UCSD-AML1 (cell line): ENCODE data around the gene ANKRD55.
A peak's percentile ranks its signal among the peaks of the same experiment; 100 is the strongest.
"Not testable (repeated sequence)": the region's sequence is repeated elsewhere in the genome, so short reads cannot be mapped to it uniquely, and the experiment has no call there.

Source experiments
- DNase-seq: peaks from one replicate; lab custom pipeline; 2025; ENCODE audit not compliant: unreplicated experiment; lab: John Stamatoyannopoulos, UW

Gene ANKRD55

GRCh38 chr5:56233230-56233629 is at the start of gene ANKRD55:
ANKRD55 (minus strand) TSS chr5:56233330; CDS start chr5:56232913, 417 bp downstream.
- DNase-seq, result no peak

- DNase-seq, result no peak
Measured at GRCh38 chr5:56282216-56282615, 49.1 kb upstream of the ANKRD55 start.

- no peak for DNase-seq
Measured at GRCh38 chr5:56281489-56282165, 48.5 kb upstream of the ANKRD55 start.

GRCh38 chr5:56279979-56280378 is 46.8 kb upstream of the ANKRD55 start:
- DNase-seq, result no peak

- DNase-seq, result no peak
Measured at GRCh38 chr5:56279291-56279690, 46.2 kb upstream of the ANKRD55 start.

- no peak for DNase-seq
Measured at GRCh38 chr5:56278335-56278753, 45.2 kb upstream of the ANKRD55 start.

GRCh38 chr5:56277573-56277972 is 44.4 kb upstream of the ANKRD55 start:
- no peak for DNase-seq

GRCh38 chr5:56273376-56273955 is 40.3 kb upstream of the ANKRD55 start:
- DNase-seq, result no peak

GRCh38 chr5:56272765-56273164 is 39.6 kb upstream of the ANKRD55 start:
- no peak for DNase-seq

- peak; percentile 79 for DNase-seq
Measured at GRCh38 chr5:56270568-56271392, 37.6 kb upstream of the ANKRD55 start.

- DNase-seq, result no peak
Measured at GRCh38 chr5:56270058-56270457, 36.9 kb upstream of the ANKRD55 start.

- DNase-seq, result peak; percentile 27
Measured at GRCh38 chr5:56269216-56269927, 36.2 kb upstream of the ANKRD55 start.

GRCh38 chr5:56268707-56269106 is 35.6 kb upstream of the ANKRD55 start:
- DNase-seq, result not testable (repeated sequence)

- DNase-seq, result no peak
Measured at GRCh38 chr5:56267856-56268255, 34.7 kb upstream of the ANKRD55 start.

GRCh38 chr5:56264417-56265025 is 31.4 kb upstream of the ANKRD55 start:
- peak; percentile 14 for DNase-seq

- DNase-seq, result no peak
Measured at GRCh38 chr5:56262279-56262678, 29.1 kb upstream of the ANKRD55 start.

GRCh38 chr5:56259002-56259511 is 25.9 kb upstream of the ANKRD55 start:
- DNase-seq, result no peak

- DNase-seq, result not testable (repeated sequence)
Measured at GRCh38 chr5:56257763-56258529, 24.8 kb upstream of the ANKRD55 start.

- no peak for DNase-seq
Measured at GRCh38 chr5:56257010-56257409, 23.9 kb upstream of the ANKRD55 start.

- no peak for DNase-seq
Measured at GRCh38 chr5:56255502-56255901, 22.4 kb upstream of the ANKRD55 start.
